Spleen (tissue), 11 donors: ENCODE results near the gene DIP2C. TPM values are rescaled to one million over a fixed set of nuclear protein-coding genes. Genes with fewer than 3 reads are reported as not detected.

Source experiments
- DNase-seq: peaks from one replicate; pipeline ENCODE4 v3.0.0-alpha.2; 2020
- H3K27ac ChIP-seq, 8 donors: fragments of 200-600 bp; sonication (generic) in 7 of 8; 1 replicate in 4 of 8; 2 replicates in 4 of 8; pipeline versions ENCODE4 v1.5.0 to v1.8.0; 2016 to 2021; ENCODE audit warnings: inconsistent platforms in 4 of 8, mild to moderate bottlenecking in 4 of 8, moderate library complexity in 1 of 8
- H3K27me3 ChIP-seq, 7 donors: fragments of 200-600 bp; sonication (generic) in 6 of 7; replicated peaks in 1 of 7; 1 replicate in 4 of 7; 2 replicates in 3 of 7; pipeline versions ENCODE4 v1.5.0 to v1.8.0; 2016 to 2021; ENCODE audit warnings: inconsistent platforms in 3 of 7, mild to moderate bottlenecking in 1 of 7
- H3K36me3 ChIP-seq, 6 donors: fragments of 200-600 bp; sonication (generic) in 5 of 6; 1 replicate in 4 of 6; 2 replicates in 2 of 6; pipeline versions ENCODE4 v1.5.0 to v1.8.0; 2016 to 2021; ENCODE audit warnings: inconsistent platforms in 2 of 6
- H3K4me1 ChIP-seq, 6 donors: fragments of 200-600 bp; sonication (generic) in 5 of 6; 1 replicate in 3 of 6; 2 replicates in 3 of 6; pipeline versions ENCODE4 v1.5.0 to v1.8.0; 2016 to 2021; ENCODE audit warnings: inconsistent platforms in 3 of 6
- H3K4me3 ChIP-seq, 8 donors: fragments of 200-600 bp; sonication (generic) in 7 of 8; 1 replicate in 4 of 8; 2 replicates in 4 of 8; pipeline versions ENCODE4 v1.5.0 to v1.8.0; 2016 to 2021; ENCODE audit warnings: inconsistent platforms in 4 of 8, mild to moderate bottlenecking in 4 of 8, moderate library complexity in 2 of 8
- H3K9me3 ChIP-seq, 8 donors: fragments of 200-600 bp; sonication (generic) in 7 of 8; 1 replicate in 4 of 8; 2 replicates in 4 of 8; pipeline versions ENCODE4 v1.5.0 to v1.8.0; 2016 to 2021; ENCODE audit warnings: inconsistent platforms in 4 of 8
- POLR2A ChIP-seq, 3 donors: fragments of 450-650 bp; IDR thresholded peaks; one replicate each; pipeline ENCODE4 v1.5.1; 2017; ENCODE audit warnings: antibody characterized with exemption in 3 of 3, mild to moderate bottlenecking in 1 of 3
- POLR2AphosphoS5 ChIP-seq, 3 donors: sonication (generic); formaldehyde crosslinking; IDR thresholded peaks; one replicate each; pipeline ENCODE4 v1.5.1; 2017; ENCODE audit warnings: antibody characterized with exemption in 3 of 3
- WGBS, 5 donors: extraction: QIAGEN DNeasy Blood & Tissue Kit in 3 of 5; methylation state at CpG; one replicate each; pipeline versions ENCODE4 v1.1.5 to v1.1.7; 2013 to 2018; 5-methylcytosine and 5-hydroxymethylcytosine counted together
- intact Hi-C: fragments of 100-400 bp; cut with DNase I; formaldehyde crosslinking; loops from one replicate; pipeline ENCODE4 v1.15.0; 2023; ENCODE audit warnings: low total_unique reads
- polyA plus RNA-seq, 3 donors: library from polyadenylated mRNA; stranded (reverse); fragments of 200-250 nt; gene quantifications; one replicate each; pipeline ENCODE4 v1.2.1, GENCODE V29; 2013
- total RNA-seq, 7 donors: library from RNA; depleted of rRNA in 3 of 7; stranded (reverse); fragments of >200 nt in 3 of 7; fragmentation: NEBNext Ultra II Directional in 4 of 7; extraction: Animal tissue kit (Norgen Biotek cat#: 25700) in 4 of 7; gene quantifications; one replicate each; pipeline versions ENCODE4 v1.1.0 to v1.2.1, GENCODE V29; 2016 to 2021
- TF ChIP-seq, protein P1 (sequence below), 11 experiments: fragments of 200-600 bp in 7 of 11; fragments of 450-650 bp in 4 of 11; sonication (generic) in 4 of 11; IDR thresholded peaks in 8 of 11; conservative IDR thresholded peaks in 3 of 11; 1 replicate in 7 of 11; 2 replicates in 4 of 11; pipeline versions ENCODE4 v1.4.0 to v1.8.0; 2016 to 2021; ENCODE audit warnings: antibody characterized with exemption in 11 of 11, inconsistent platforms in 4 of 11, mild to moderate bottlenecking in 1 of 11
- donor health status: healthy with polysubstance abuse.
- donor health status: DM: no; HTN: no; CAD: no; lungs with moderate emphysema.
- donor health status: DM: no; HTN: no; CAD: no.
- donor health status: Bipolar disorder and iron deficiency.
- donor health status: healthy.
- donor health status: DM: no; HTN: no; CAD: no.
- donor health status: DM: yes; HTN: yes; CAD: no.

DIP2C gene
- total and polyA plus RNA-seq, 10 donors, result 2.2 to 13.1 (median 9.0) TPM

DNA sequence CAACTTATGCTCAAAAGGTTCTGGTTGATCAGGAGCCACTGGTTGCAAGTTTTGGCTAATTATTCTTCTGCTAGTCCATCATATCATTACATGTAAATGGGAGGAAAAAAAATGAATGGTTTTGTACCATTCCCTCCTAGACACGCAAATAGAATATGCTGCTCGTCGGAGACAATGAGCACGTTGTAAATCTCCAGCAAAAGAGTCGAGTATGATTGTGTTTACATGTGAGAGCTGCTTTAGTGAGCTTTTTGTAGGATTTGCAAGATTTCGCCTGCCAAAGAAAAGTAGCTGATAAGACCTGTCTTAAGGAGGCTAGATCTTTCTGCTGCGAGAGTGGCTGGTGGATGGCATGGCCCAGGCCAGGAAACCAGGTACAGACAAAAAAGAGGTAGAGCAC is 445.2 kb downstream of the DIP2C start:
- 92 to 97% (median 94%) methylated on average over 7 of the region's 7 CpGs for WGBS, 5 donors
- no peak for TF ChIP-seq POLR2AphosphoS5 (IDR thresholded peaks at IDR 0.05)
- TF ChIP-seq POLR2A (IDR thresholded peaks at IDR 0.05), result no peak
- TF ChIP-seq, protein P1, sequence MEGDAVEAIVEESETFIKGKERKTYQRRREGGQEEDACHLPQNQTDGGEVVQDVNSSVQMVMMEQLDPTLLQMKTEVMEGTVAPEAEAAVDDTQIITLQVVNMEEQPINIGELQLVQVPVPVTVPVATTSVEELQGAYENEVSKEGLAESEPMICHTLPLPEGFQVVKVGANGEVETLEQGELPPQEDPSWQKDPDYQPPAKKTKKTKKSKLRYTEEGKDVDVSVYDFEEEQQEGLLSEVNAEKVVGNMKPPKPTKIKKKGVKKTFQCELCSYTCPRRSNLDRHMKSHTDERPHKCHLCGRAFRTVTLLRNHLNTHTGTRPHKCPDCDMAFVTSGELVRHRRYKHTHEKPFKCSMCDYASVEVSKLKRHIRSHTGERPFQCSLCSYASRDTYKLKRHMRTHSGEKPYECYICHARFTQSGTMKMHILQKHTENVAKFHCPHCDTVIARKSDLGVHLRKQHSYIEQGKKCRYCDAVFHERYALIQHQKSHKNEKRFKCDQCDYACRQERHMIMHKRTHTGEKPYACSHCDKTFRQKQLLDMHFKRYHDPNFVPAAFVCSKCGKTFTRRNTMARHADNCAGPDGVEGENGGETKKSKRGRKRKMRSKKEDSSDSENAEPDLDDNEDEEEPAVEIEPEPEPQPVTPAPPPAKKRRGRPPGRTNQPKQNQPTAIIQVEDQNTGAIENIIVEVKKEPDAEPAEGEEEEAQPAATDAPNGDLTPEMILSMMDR (IDR thresholded peaks at IDR 0.05 in 8 of 11, conservative IDR thresholded peaks at IDR 0.05 in 3 of 11), result no peak
- Histone ChIP-seq H3K36me3 (peaks cover 7 to 97% (median 59%) of the 10 kb centered on the region in 6 donors), H3K27ac (no peak overlapping the region), H3K27me3 (no peaks in the 10 kb centered on the region), H3K4me3 (no peak overlapping the region), H3K9me3 (no peaks in the 10 kb centered on the region), H3K4me1 (no peaks in the 10 kb centered on the region)
- DNase-seq, result no peak
- intact Hi-C loops, result no loop called here

GRCh38 chr10:241966-242643 is 447.4 kb downstream of the DIP2C start:
- WGBS, 5 donors, result 84 to 91% (median 89%) methylated on average over 9 of the region's 9 CpGs
- DNase-seq, result no peak
- no peaks in the 10 kb centered on the region for H3K9me3 ChIP-seq
- H3K4me3 ChIP-seq, result no peak overlapping the region
- H3K27ac ChIP-seq, result no peak overlapping the region
- H3K36me3 ChIP-seq, result peaks cover 0 to 97% (median 45%) of the 10 kb centered on the region in 6 donors
- H3K4me1 ChIP-seq, result no peaks in the 10 kb centered on the region
- no peak for TF ChIP-seq POLR2A (IDR thresholded peaks at IDR 0.05)
- TF ChIP-seq, protein P1 (IDR thresholded peaks at IDR 0.05 in 8 of 11, conservative IDR thresholded peaks at IDR 0.05 in 3 of 11), result no peak
- no peak for TF ChIP-seq POLR2AphosphoS5 (IDR thresholded peaks at IDR 0.05)
- no peaks in the 10 kb centered on the region for H3K27me3 ChIP-seq
- intact Hi-C loops, result no loop called here

DNA sequence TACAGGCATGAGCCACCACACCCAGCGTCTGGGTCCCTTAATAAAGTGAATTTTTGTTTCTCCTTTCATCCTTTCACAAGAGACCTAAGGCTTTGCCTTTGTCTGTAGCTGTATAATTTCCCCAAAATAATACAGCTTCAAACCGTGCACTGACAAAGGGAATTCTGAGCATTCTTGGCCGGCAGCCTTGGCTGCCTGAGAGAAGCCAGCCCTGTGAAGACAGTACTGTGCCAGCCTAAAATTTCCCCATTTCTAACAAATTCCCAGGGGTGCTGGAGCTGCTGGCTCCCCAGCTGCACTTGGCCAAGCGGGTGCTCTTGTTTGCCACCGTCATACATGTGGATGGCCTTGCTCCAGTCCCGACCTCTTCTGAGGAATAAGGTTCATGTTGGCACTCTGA is 448.0 kb downstream of the DIP2C start:
- Histone ChIP-seq H3K4me1 (peaks cover 0 to under 1% (median 0%) of the 10 kb centered on the region in 6 donors), H3K27ac (no peak overlapping the region), H3K27me3 (no peaks in the 10 kb centered on the region), H3K4me3 (no peak overlapping the region), H3K36me3 (peaks cover 0 to 97% (median 41%) of the 10 kb centered on the region in 6 donors), H3K9me3 (no peaks in the 10 kb centered on the region)
- intact Hi-C loops, result no loop called here
- no peak for DNase-seq
- TF ChIP-seq POLR2AphosphoS5 (IDR thresholded peaks at IDR 0.05), result no peak
- TF ChIP-seq, protein P1 (IDR thresholded peaks at IDR 0.05 in 8 of 11, conservative IDR thresholded peaks at IDR 0.05 in 3 of 11), result no peak
- TF ChIP-seq POLR2A (IDR thresholded peaks at IDR 0.05), result no peak
- WGBS, 5 donors, result 78 to 94% (median 94%) methylated on average over 6 of the region's 6 CpGs

DNA sequence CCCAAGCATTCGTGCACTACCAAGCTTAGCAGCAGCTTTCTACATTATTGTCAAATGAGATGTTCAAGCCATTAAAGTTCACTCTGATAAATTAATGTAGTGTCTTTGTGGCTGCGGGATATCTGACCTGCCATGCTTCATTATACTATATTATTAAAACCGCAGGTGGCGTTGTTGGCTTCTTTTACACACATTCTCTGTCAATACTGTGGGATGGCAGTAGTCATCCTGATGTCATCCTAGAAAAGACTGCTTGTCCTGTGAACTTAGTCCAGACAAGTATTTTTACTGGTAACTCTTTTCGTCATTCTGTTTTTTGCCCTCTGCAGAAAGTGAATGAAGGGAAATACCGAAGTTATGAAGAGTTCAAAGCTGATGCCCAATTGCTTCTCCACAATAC is 450.4 kb downstream of the DIP2C start:
- no peaks in the 10 kb centered on the region for H3K27me3 ChIP-seq
- no peak for TF ChIP-seq POLR2A (IDR thresholded peaks at IDR 0.05)
- no peak for TF ChIP-seq POLR2AphosphoS5 (IDR thresholded peaks at IDR 0.05)
- TF ChIP-seq, protein P1 (IDR thresholded peaks at IDR 0.05 in 8 of 11, conservative IDR thresholded peaks at IDR 0.05 in 3 of 11), result no peak
- 94 to 98% (median 96%) methylated on average over 6 of the region's 6 CpGs for WGBS, 5 donors
- no peak for DNase-seq
- no peaks in the 10 kb centered on the region for H3K9me3 ChIP-seq
- intact Hi-C loops, result no loop called here
- H3K36me3 ChIP-seq, result peaks cover 0 to 83% (median 35%) of the 10 kb centered on the region in 6 donors
- H3K4me3 ChIP-seq, result no peak overlapping the region
- H3K4me1 ChIP-seq, result peaks cover 0 to 12% (median 7%) of the 10 kb centered on the region in 6 donors
- H3K27ac ChIP-seq, result no peak overlapping the region
